Mucosa of stomach (tissue), 1 donor: ENCODE data around the gene POC1B.

ENCODE experiments used
- H3K27me3 ChIP-seq: one replicate; pipeline ENCODE4 v1.7.0; 2013; ENCODE audit warnings: mild to moderate bottlenecking, low read length; ENCODE audit not compliant: control insufficient read depth, insufficient read depth
- H3K36me3 ChIP-seq: one replicate; pipeline ENCODE4 v1.7.0; 2013; ENCODE audit warnings: low read length; ENCODE audit not compliant: control insufficient read depth, insufficient read depth
- H3K4me1 ChIP-seq: one replicate; pipeline ENCODE4 v1.7.0; 2013; ENCODE audit warnings: mild to moderate bottlenecking, low read length; ENCODE audit not compliant: control insufficient read depth, insufficient read depth
- H3K4me3 ChIP-seq: one replicate; pipeline ENCODE4 v1.7.0; 2013; ENCODE audit warnings: low read length
- H3K9ac ChIP-seq: one replicate; pipeline ENCODE4 v1.7.0; 2013; ENCODE audit warnings: mild to moderate bottlenecking, low read length, moderate library complexity
- H3K9me3 ChIP-seq: one replicate; pipeline ENCODE4 v1.7.0; 2013; ENCODE audit warnings: mild to moderate bottlenecking, low read length, moderate library complexity; ENCODE audit not compliant: control insufficient read depth
- donor health status: Pancreatic carcinoma.

Gene POC1B

GRCh38 chr12:89552376-89552775 lies 26.5 kb upstream of the POC1B start:
- H3K4me3 ChIP-seq = no peak overlapping the region
- no peaks in the 10 kb centered on the region for H3K4me1 ChIP-seq
- no peaks in the 10 kb centered on the region for H3K27me3 ChIP-seq
- no peak overlapping the region for H3K9ac ChIP-seq
- H3K36me3 ChIP-seq = no peaks in the 10 kb centered on the region
- no peaks in the 10 kb centered on the region for H3K9me3 ChIP-seq

GRCh38 chr12:89551747-89552146 lies 25.9 kb upstream of the POC1B start:
- Histone ChIP-seq H3K36me3 (no peaks in the 10 kb centered on the region), H3K4me3 (no peak overlapping the region), H3K9me3 (no peaks in the 10 kb centered on the region), H3K9ac (no peak overlapping the region), H3K4me1 (no peaks in the 10 kb centered on the region), H3K27me3 (no peaks in the 10 kb centered on the region)

- Histone ChIP-seq H3K9ac (no peak overlapping the region), H3K4me3 (no peak overlapping the region), H3K9me3 (no peaks in the 10 kb centered on the region), H3K4me1 (peaks cover 24% of the 10 kb centered on the region), H3K36me3 (no peaks in the 10 kb centered on the region), H3K27me3 (no peaks in the 10 kb centered on the region)
Measured at GRCh38 chr12:89547101-89547500, 21.3 kb upstream of the POC1B start.

GRCh38 chr12:89546151-89546550 lies 20.3 kb upstream of the POC1B start:
- Histone ChIP-seq H3K9ac (no peak overlapping the region), H3K36me3 (no peaks in the 10 kb centered on the region), H3K4me1 (peaks cover 24% of the 10 kb centered on the region), H3K9me3 (no peaks in the 10 kb centered on the region), H3K27me3 (no peaks in the 10 kb centered on the region), H3K4me3 (no peak overlapping the region)

GRCh38 chr12:89544681-89545184 lies 18.9 kb upstream of the POC1B start:
- no peak overlapping the region for H3K9ac ChIP-seq
- no peaks in the 10 kb centered on the region for H3K9me3 ChIP-seq
- H3K27me3 ChIP-seq = no peaks in the 10 kb centered on the region
- H3K4me3 ChIP-seq = no peak overlapping the region
- H3K4me1 ChIP-seq = peaks cover 24% of the 10 kb centered on the region
- H3K36me3 ChIP-seq = no peaks in the 10 kb centered on the region

GRCh38 chr12:89544022-89544421 lies 18.2 kb upstream of the POC1B start:
- H3K27me3 ChIP-seq = no peaks in the 10 kb centered on the region
- H3K9me3 ChIP-seq = no peaks in the 10 kb centered on the region
- H3K4me1 ChIP-seq = peaks cover 24% of the 10 kb centered on the region
- no peaks in the 10 kb centered on the region for H3K36me3 ChIP-seq
- no peak overlapping the region for H3K9ac ChIP-seq
- no peak overlapping the region for H3K4me3 ChIP-seq

GRCh38 chr12:89542912-89543592 lies 17.2 kb upstream of the POC1B start:
- Histone ChIP-seq H3K4me3 (no peak overlapping the region), H3K36me3 (no peaks in the 10 kb centered on the region), H3K9me3 (no peaks in the 10 kb centered on the region), H3K27me3 (no peaks in the 10 kb centered on the region), H3K9ac (no peak overlapping the region), H3K4me1 (peaks cover 24% of the 10 kb centered on the region)

- no peak overlapping the region for H3K9ac ChIP-seq
- no peaks in the 10 kb centered on the region for H3K9me3 ChIP-seq
- no peaks in the 10 kb centered on the region for H3K36me3 ChIP-seq
Measured at GRCh38 chr12:89542236-89542635, 16.4 kb upstream of the POC1B start.

GRCh38 chr12:89540586-89540985 lies 14.7 kb upstream of the POC1B start:
- no peaks in the 10 kb centered on the region for H3K27me3 ChIP-seq
- H3K4me1 ChIP-seq = peaks cover 24% of the 10 kb centered on the region
- no peak overlapping the region for H3K4me3 ChIP-seq
- H3K9ac ChIP-seq = no peak overlapping the region
- no peaks in the 10 kb centered on the region for H3K36me3 ChIP-seq
- H3K9me3 ChIP-seq = no peaks in the 10 kb centered on the region

More at GRCh38 chr12:89542236-89542635, 16.4 kb upstream of the POC1B start:
- no peaks in the 10 kb centered on the region for H3K27me3 ChIP-seq
- no peak overlapping the region for H3K4me3 ChIP-seq
- H3K4me1 ChIP-seq = peaks cover 24% of the 10 kb centered on the region

GRCh38 chr12:89539426-89540223 lies 13.8 kb upstream of the POC1B start:
- no peaks in the 10 kb centered on the region for H3K36me3 ChIP-seq
- no peak overlapping the region for H3K9ac ChIP-seq
- H3K9me3 ChIP-seq = no peaks in the 10 kb centered on the region
- H3K4me1 ChIP-seq = peaks cover 22% of the 10 kb centered on the region
- no peak overlapping the region for H3K4me3 ChIP-seq
- no peaks in the 10 kb centered on the region for H3K27me3 ChIP-seq

- no peak overlapping the region for H3K4me3 ChIP-seq
- H3K36me3 ChIP-seq = no peaks in the 10 kb centered on the region
- no peak overlapping the region for H3K9ac ChIP-seq
- no peaks in the 10 kb centered on the region for H3K27me3 ChIP-seq
- peaks cover 14% of the 10 kb centered on the region for H3K4me1 ChIP-seq
- no peaks in the 10 kb centered on the region for H3K9me3 ChIP-seq
Measured at GRCh38 chr12:89538897-89539296, 13.1 kb upstream of the POC1B start.

GRCh38 chr12:89537389-89537788 lies 11.5 kb upstream of the POC1B start:
- Histone ChIP-seq H3K4me1 (no peaks in the 10 kb centered on the region), H3K4me3 (no peak overlapping the region), H3K27me3 (no peaks in the 10 kb centered on the region), H3K9ac (no peak overlapping the region), H3K9me3 (no peaks in the 10 kb centered on the region), H3K36me3 (no peaks in the 10 kb centered on the region)
